GM15510 (cell line): ENCODE data around the gene QKI.

Source experiments
- POLR2A ChIP-seq: IDR thresholded peaks from 3 replicates; pipeline ENCODE4 v1.6.1; 2011; ENCODE audit warnings: borderline replicate concordance; ENCODE audit not compliant: insufficient read length; ENCODE audit errors: extremely low read depth

QKI gene

DNA sequence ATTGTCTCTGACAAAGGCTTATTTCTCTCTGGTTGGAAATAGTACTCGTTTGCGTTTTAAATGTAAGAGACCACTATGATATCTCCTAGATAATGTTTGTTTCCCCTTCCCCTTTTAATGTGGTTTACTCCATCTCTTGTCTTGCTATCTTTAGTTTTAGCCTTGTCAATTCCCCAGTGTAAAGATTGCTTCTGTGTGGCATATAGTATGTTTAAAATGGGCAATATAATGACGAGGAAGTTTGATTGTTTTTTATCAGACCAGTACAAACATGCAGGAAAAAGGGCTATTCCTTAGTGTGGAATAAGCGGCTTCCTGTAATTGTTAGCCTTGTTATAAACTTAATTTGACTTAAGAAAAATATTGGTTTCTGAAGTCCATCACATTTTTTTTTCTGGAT is 3.1 kb downstream of the QKI start:
- TF ChIP-seq POLR2A = no peak

DNA sequence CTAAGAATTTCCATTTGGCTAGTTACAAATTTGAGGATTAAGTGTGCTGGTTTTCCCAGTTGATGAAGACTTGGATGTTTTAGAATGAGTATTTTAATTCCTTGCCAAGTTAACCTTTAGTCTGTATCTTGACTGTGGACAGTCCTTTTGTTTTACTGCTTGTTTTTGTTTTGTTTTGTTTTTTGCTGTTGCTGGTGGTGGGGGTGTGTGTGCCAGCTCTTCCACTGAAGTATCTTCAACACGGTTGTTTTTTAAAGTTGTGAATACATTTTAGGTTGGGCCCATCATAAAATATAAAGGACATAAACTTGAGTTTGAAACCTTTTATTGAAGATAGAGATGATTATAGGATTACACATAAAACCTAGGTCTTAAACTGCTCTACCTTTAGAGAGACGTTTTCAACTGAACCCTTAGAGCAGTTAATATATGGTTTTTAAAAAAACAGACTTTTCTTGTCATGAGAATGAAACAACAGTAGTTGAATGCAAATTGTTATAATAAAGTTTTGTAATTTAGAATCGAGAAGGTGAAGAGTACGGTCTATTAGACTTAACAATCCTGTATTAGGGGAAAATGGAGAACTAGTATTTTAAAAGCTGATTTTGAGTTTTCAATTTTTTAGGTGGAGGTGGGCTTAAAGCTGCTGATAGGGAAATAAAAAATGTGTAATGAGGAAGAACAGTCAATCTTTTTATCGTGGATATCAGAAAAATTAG is 4.0 kb downstream of the QKI start:
- TF ChIP-seq POLR2A = no peak

DNA sequence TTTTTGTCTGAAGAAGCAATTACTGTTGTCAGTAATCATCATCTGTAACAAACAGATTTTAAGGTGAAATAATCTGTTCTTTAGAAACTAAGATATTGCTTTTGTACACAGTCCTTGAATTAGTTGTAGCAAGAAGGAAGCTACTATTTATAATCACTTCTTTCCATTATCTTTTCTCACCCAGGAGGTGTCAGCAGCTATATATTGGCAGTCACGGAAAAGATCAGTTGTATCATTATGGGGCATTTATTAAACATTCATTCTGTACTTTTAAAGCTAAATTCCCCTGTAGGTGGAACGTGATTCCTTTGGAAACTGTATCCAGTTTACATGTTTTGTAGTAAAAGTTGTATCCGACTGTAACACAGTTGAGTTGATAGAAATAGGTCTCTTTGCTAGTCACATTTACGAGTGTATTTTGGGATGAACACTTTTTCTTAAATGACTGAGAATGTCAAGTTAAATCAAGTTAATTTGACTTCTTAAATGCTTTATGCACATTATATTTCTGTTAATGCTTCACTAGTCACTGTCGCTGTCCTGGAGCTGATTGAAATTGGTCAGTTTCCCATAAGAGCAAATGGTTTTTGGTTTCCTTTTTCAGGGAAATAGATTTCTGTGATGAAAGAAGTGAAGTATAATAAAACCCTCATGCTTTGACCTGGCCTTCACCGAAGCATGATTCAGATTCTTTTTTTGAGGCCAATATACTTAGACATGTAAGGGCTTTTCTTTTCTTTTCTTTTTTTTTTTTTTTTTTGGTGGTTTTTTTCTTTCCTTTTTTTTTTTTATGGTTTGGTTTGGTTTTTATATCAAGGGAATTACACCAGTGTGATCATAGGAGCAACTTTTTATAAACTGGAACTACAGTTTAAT is 5.1 kb downstream of the QKI start:
- no peak for TF ChIP-seq POLR2A

DNA sequence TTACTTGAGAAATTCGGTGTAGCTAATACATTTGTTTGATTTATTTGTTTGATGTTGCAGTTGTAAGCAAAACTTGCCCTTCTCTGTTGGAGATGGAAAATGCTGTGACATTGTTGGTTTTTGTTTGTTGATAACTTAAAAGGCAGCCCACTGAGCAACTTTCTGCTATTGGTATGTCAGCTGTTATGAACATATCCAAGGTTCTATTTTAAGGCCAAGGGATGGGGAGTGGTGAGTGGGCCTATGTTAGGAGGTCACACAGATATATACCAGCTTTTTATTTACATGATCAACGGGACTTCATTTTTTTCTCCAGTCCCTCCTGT is 5.7 kb downstream of the QKI start:
- TF ChIP-seq POLR2A = no peak

DNA sequence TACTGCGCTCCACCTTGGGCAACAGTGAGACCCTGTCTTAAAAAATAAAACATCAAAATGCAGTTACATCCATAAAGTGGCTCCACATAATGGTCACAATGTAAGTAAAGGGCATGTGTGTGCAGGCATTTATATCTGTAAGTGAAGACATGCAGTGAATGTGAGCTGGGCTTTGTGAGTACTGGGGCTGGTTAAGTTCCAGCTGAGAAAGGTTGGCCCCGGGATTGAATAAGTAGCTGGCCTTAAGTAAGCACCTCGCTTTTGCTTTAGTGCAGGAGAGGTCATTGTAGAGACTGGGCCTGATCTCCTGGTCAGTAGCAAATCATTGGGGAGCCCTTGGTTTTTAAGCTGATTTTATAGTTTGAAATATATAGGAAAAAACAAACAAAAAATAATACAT is 8.0 kb downstream of the QKI start:
- TF ChIP-seq POLR2A = no peak

DNA sequence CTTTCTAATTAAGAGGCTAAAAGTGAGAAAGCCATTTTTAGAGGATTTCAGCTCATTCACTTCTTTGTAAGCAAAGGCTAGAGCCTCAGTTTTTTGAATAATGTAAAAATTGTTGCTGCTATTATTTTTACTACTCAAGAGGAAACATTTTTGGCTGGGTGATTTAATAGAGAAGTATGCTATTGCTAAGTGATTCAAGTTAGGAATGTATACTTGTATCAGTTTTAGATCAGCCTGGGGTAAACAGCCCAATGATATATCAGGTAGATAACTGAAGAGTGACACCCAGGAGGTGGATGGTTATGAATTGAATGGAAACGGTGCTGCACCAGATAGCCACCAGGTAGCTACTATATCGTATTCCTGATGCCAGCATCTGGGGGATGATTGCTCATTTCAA is 9.2 kb downstream of the QKI start:
- TF ChIP-seq POLR2A = no peak

DNA sequence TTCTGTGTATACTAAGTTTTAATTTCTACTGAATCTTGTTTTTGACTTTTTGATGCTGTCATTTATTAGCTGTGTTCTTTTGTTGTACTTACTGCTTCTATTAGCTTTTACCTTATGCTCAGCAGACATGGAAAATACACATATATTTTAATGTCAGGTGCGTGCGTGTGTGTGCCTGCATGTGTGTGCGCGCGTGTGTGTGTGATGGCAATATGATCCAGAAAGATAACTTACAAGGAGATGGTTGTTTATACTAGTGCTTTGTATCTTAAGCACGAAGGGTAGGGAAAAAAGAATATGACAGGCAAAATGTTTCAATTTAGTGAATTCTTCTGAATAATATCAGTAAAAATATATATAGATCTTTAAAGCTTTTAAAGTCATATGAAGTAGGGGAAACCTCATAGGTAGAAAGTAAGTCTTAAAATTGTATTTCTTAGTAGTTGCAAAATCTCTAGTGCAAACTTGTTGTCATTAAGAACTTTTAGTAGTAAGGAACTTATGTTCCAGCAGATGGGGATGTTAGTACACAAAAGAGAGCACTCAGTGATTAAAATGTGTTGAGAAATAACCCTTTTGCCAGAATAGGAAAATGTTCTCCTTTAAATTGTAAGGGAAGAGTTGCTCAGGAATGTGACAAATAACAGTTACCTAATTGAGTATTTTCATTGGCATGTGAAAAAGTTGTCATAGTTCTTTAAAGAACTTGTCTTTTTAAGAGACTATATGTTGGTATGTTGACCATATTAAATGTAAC is 13.2 kb downstream of the QKI start:
- no peak for TF ChIP-seq POLR2A

DNA sequence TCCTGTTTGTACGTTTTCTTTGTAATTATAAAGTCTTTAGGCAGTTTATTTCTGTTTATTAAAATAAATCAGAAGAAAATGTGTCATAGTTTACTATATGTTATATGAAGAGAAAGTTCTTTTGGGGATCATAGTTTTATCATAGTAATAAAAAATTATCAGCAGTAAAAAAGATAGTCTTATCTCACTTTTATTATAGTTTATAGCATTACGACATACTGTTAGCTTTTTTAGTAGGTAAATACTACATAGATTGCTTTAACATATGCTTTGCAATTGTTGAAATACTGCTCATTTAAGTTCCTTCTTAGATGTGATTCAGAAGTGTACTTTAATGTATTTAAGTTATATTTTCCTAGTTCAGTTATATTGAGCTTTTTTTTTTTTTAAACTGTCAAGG is 13.9 kb downstream of the QKI start:
- no peak for TF ChIP-seq POLR2A

DNA sequence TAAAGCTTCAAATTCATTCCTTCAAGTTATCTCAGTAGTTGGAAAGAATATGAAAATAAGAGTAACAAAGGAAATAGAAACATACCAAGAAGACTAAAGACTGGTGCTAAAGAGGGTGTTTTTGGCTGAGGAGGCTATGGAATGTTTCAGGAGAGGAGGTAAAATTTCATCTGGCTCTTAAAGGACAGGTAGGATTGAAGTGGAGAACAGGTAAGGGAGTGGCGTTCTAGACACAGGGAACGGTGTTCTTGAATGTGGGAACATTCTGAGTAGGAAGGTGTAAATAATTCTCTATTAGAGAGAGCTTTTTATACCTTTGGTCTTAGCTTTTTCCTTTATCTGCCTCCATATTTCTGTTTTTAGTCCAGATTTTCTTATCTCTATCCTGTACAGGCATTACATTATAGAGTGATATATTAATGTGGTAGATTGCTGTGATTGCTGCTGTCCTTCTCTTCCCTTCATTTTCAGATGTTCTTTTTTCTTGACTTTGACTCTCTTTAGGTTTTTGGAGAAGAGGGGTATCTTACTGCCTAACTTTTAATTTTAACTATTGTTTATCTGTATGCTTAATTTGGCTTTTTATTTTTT is 15.4 kb downstream of the QKI start:
- no peak for TF ChIP-seq POLR2A

DNA sequence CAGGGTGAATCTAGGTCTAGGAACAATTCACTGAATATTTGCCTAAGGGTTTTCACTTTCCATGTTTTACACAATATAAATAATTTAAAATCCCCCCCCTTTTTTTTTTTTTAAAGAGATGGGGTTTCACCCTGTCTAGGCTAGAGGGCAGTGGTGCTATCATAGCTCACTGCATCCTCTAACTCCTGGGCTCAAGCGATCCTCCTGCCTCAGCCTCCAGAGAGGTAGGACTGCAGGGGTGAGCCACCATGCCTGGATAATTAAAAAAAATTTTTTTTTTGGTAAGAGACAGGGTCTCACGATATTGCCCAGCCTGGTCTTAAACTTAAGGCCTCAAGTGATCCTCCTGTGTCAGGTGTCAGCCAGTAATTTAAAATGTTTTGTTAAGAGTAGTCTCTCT is 17.8 kb downstream of the QKI start:
- no peak for TF ChIP-seq POLR2A

DNA sequence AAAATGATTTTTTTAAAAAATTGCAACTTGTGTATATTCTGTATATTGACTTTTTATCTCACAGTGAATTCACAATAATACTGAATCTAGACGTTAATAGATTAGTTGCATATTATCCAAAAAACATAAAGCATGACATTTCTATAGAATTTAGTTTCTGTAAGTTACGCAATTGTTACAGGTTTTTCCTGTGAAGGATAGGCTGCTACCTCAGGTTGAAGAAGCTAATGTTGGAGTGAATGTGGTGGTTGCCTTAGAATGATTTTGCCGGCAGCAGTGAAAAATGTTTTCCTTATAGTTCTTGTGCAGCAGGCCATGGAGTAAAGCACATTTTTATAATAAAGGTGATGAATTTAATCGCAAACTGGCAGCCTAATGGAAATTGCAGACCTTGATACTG is 20.5 kb downstream of the QKI start:
- no peak for TF ChIP-seq POLR2A

DNA sequence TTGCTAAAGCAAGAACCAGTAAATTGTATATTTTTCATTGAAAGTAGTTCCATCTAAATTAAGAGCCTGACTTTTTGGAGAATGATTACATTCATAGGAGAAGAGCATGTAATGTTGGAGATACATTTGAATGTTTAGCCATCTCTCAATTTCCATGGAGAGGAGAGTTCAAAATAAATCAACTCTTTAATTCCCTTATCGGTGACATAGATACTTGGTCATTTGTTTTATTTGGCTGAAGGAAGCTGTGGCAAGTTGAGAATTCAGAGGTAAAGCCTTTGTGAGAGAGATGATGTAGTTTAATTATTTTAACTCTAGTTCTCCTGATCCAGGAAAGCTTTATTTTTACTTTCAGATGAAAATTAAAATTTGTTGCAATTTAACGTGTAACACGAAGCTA is 22.3 kb downstream of the QKI start:
- no peak for TF ChIP-seq POLR2A

DNA sequence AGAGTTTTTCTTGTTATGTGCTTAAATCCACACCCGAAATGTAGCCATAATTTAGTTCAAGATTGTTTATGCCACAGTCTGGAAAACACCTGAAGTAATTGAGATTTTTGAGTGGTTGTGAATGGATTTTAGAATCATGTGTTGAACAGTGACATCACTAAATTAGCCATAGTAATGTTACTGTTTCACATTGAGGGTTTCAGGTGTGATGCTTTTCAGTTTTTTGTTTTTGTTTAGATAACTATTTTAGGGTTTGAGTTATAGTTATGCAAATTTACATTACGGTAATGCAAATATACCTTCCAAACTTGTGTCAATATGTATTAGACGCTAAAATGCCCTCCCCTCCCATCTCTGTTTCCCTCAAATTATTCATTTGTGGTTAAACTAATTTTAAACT is 22.9 kb downstream of the QKI start:
- no peak for TF ChIP-seq POLR2A

DNA sequence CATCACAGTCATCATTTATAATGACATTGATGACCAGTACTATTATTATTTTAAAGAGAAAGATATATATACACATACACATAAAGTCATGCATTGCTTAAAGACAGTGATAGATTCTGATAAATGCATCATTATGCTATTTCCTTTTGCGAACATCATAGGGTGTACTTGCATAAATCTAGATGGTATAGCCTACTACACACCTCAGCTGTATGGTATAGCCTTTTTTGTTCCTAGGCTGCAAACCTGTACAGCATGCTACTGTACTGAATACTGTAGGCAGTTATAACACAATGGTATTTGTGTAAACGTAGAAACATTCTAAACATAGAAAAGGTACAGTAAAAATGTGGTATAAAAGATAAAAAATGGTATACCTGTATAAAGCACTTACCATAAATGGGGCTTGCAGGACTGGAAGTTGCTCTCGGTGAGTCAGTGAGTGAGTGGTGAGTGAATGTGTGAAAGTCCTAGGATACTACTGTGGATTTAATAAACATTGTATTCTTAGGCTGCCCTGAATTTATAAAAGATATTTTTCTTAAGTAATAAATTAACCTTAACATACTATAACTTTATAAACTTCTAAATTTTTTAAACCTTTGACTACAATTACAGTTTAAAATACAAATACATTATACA is 23.9 kb downstream of the QKI start:
- TF ChIP-seq POLR2A = no peak

DNA sequence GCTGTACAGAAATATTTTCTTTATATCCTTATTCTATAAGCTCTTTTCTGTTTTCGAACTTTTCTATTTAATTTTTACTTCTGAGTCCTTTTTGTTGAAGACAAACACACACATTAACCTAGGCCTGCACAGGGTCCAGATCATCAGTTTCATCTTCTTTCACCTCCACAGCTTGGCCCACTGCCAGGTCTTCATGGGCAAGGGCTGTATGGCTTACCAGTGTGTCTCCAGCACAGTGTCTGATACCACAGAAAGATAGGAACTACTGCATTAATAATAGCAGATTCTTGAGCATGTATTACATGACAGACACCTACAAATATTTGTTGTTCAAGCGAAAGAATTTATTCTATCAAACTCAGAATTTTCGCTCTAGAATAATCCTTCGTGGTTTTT is 24.4 kb downstream of the QKI start:
- TF ChIP-seq POLR2A = no peak

DNA sequence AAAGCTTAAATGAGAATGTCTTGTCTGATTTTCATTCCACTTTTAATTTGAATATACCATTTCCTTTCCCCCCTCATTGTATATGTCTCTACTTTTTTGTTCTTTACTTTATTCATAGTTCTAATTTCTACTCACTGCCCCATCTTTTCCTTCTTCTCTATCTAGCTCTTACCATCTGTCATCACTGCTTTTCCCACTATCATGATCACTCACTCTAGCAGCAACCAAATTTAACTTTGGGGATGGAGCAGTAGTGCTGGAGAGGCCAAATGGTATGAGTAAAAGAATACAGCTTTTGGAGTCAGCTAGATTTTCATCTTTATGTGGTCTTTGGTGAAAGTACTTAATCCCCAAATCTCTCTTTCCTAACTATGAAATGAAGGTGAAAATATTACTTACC is 25.5 kb downstream of the QKI start:
- TF ChIP-seq POLR2A = no peak

DNA sequence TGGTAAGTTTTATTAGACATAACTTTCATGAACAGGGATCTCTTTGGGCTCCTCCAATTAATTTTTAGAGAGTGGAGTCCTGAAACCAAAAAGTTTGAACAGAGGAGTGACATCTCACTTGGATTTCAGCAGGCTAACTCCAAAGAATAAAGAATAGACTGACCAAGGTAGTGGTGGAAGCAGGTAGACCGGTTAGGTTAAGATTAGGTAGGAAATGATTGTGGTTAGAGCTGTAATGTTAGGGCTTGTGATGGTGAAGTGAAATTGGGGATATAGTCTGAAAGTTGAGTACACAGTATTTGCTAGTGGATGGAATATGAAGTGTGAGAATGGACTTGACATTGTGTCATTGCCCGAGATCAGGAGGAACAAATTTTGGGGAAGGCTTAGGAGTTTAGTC is 27.8 kb downstream of the QKI start:
- no peak for TF ChIP-seq POLR2A
